HCT116 (cell line): ENCODE results near the gene COL26A1. TPM values are rescaled to one million over a fixed set of nuclear protein-coding genes. Genes with fewer than 3 reads are reported as not detected.

Experiments used
- ATAC-seq: fragments of 200-7000 bp; cut with Tn5 transposase; 2 replicates; pipeline ENCODE4 v1.9.1; 2020; ENCODE audit warnings: mild to moderate bottlenecking, moderate library complexity
- BruUV-seq: library from RNA; stranded (reverse); fragments of 400-500 nt; replicated peaks from 2 replicates; lab custom pipeline; 2021; lab: Mats Ljungman, UMichigan
- CTCF ChIA-PET: fragments of 300-600 bp; sonication (Branson Sonifier 250); formaldehyde crosslinking; loops from one replicate; lab custom pipeline; 2021; ENCODE audit warnings: antibody characterized with exemption; lab: Charles Lee
- POLR2A ChIA-PET: fragments of 300-600, 350-600 bp; sonication (Branson Sonifier 250); formaldehyde crosslinking; loops from one replicate; lab custom pipeline; 2021; ENCODE audit warnings: antibody characterized with exemption; lab: Charles Lee
- RAD21 ChIA-PET, 2 experiments: fragments of 300-600 bp; sonication (Branson Sonifier 250); formaldehyde crosslinking; loops; one replicate each; lab custom pipeline; 2023; ENCODE audit warnings: low total read pairs in 2 of 2; ENCODE audit not compliant: uncharacterized antibody in 2 of 2, unreplicated experiment in 2 of 2, low non-redundant PET in 1 of 2; lab: Charles Lee
- DNase-seq: peaks from one replicate; pipeline ENCODE4 v3.0.0-alpha.2; 2010; ENCODE audit warnings: low read depth, low spot score
- H2AFZ ChIP-seq: fragments of 200-600 bp; shearing (Covaris generic), sonication (generic); 2 replicates; pipeline ENCODE4 v1.6.1; 2017; ENCODE audit warnings: low read depth, mixed run types, mixed read lengths, antibody characterized with exemption, low read length; ENCODE audit not compliant: poor library complexity, severe bottlenecking
- H3K27ac ChIP-seq: 2 replicates; pipeline ENCODE4 v1.5.1; 2012; ENCODE audit warnings: low read depth, low read length
- H3K27me3 ChIP-seq: fragments of 200-600 bp; sonication (generic); 2 replicates; pipeline ENCODE4 v1.6.1; 2016; ENCODE audit warnings: mixed run types, low read length, mixed read lengths; ENCODE audit not compliant: insufficient read depth
- H3K36me3 ChIP-seq, 2 experiments: fragments of 200-500 bp in 1 of 2; fragments of 200-600 bp in 1 of 2; sonication (Bioruptor generic) in 1 of 2; sonication (generic) in 1 of 2; 2 replicates each; pipeline versions ENCODE4 v1.5.1 to v1.6.1; 2014 to 2016; ENCODE audit warnings: low read length in 2 of 2, inconsistent platforms in 1 of 2, mixed read lengths in 1 of 2, mixed run types in 1 of 2; ENCODE audit not compliant: insufficient read depth in 2 of 2, control insufficient read depth in 1 of 2
- H3K4me1 ChIP-seq, 2 experiments: fragments of 200-600 bp in 1 of 2; sonication (generic) in 1 of 2; 2 replicates each; pipeline versions ENCODE4 v1.5.1 to v1.6.1; 2012 to 2017; ENCODE audit warnings: low read length in 2 of 2, inconsistent platforms in 1 of 2, mild to moderate bottlenecking in 1 of 2, mixed read lengths in 1 of 2, mixed run types in 1 of 2, moderate library complexity in 1 of 2; ENCODE audit not compliant: insufficient read depth in 2 of 2, control insufficient read depth in 1 of 2
- H3K4me2 ChIP-seq: fragments of 200-600 bp; sonication (generic); 2 replicates; pipeline ENCODE4 v1.6.1; 2017; ENCODE audit warnings: mixed run types, low read length, mixed read lengths
- H3K4me3 ChIP-seq, 2 experiments: fragments of 200-600 bp in 1 of 2; sonication (generic) in 1 of 2; replicated peaks in 1 of 2; 2 replicates each; pipeline ENCODE4 v1.5.1; 2011 to 2016; ENCODE audit warnings: low read length in 2 of 2, control low read depth in 1 of 2, low read depth in 1 of 2, mild to moderate bottlenecking in 1 of 2, mixed read lengths in 1 of 2, mixed run types in 1 of 2
- H3K79me2 ChIP-seq: fragments of 200-600 bp; sonication (generic); 2 replicates; pipeline ENCODE4 v1.6.1; 2017; ENCODE audit warnings: mild to moderate bottlenecking, mixed run types, low read length, moderate library complexity, mixed read lengths; ENCODE audit not compliant: insufficient read depth
- H3K9ac ChIP-seq: fragments of 200-600 bp; sonication (generic); 2 replicates; pipeline ENCODE4 v1.6.1; 2016; ENCODE audit warnings: low read length, mixed read lengths
- H3K9me2 ChIP-seq: fragments of 200-600 bp; sonication (generic), shearing (Covaris generic); 2 replicates; pipeline ENCODE4 v1.6.1; 2017; ENCODE audit warnings: mixed run types, mild to moderate bottlenecking, moderate library complexity; ENCODE audit not compliant: insufficient read depth
- H3K9me3 ChIP-seq, 2 experiments: fragments of 200-500 bp in 1 of 2; fragments of 200-600 bp in 1 of 2; sonication (Bioruptor generic) in 1 of 2; sonication (generic) in 1 of 2; 2 replicates each; pipeline ENCODE4 v1.6.1; 2014 to 2017; ENCODE audit warnings: low read length in 2 of 2, mixed read lengths in 2 of 2, inconsistent platforms in 1 of 2, low read depth in 1 of 2, mild to moderate bottlenecking in 1 of 2, mixed run types in 1 of 2, moderate library complexity in 1 of 2; ENCODE audit not compliant: control insufficient read depth in 1 of 2, insufficient read depth in 1 of 2
- H4K20me1 ChIP-seq: fragments of 200-600 bp; sonication (generic), shearing (Covaris generic); 2 replicates; pipeline ENCODE4 v1.6.1; 2017; ENCODE audit warnings: mixed run types, mild to moderate bottlenecking, moderate library complexity; ENCODE audit not compliant: insufficient read depth
- CBX3 ChIP-seq: IDR thresholded peaks from 2 replicates; pipeline ENCODE4 v1.6.1; 2012; ENCODE audit warnings: low read depth
- CEBPB ChIP-seq: IDR thresholded peaks from 2 replicates; pipeline ENCODE4 v1.6.1; 2012; ENCODE audit warnings: low read depth
- EGR1 ChIP-seq: IDR thresholded peaks from 2 replicates; pipeline ENCODE4 v1.6.1; 2012; ENCODE audit warnings: low read depth
- ELF1 ChIP-seq: IDR thresholded peaks from 2 replicates; pipeline ENCODE4 v1.6.1; 2012; ENCODE audit warnings: low read depth, borderline replicate concordance
- EZH2phosphoT487 ChIP-seq: fragments of 200-600 bp; IDR thresholded peaks from 2 replicates; pipeline ENCODE4 v1.6.1; 2018; ENCODE audit warnings: antibody characterized with exemption, borderline replicate concordance
- FOSL1 ChIP-seq: IDR thresholded peaks from 2 replicates; pipeline ENCODE4 v1.6.1; 2012; ENCODE audit warnings: low read depth
- JUND ChIP-seq: IDR thresholded peaks from 2 replicates; pipeline ENCODE4 v1.6.1; 2012
- POLR2A ChIP-seq: IDR thresholded peaks from 2 replicates; pipeline ENCODE4 v1.7.0; 2011; ENCODE audit warnings: borderline replicate concordance; ENCODE audit not compliant: insufficient read depth, insufficient read length; ENCODE audit errors: extremely low read depth
- POLR2AphosphoS5 ChIP-seq: IDR thresholded peaks from 2 replicates; pipeline ENCODE4 v1.6.1; 2011; ENCODE audit warnings: mild to moderate bottlenecking, low read depth, low read length, moderate library complexity
- SIN3A ChIP-seq: IDR thresholded peaks from 2 replicates; pipeline ENCODE4 v1.6.1; 2012; ENCODE audit warnings: low read depth
- SP1 ChIP-seq: IDR thresholded peaks from 2 replicates; pipeline ENCODE4 v1.6.1; 2012; ENCODE audit warnings: low read depth
- SRF ChIP-seq: IDR thresholded peaks from 2 replicates; pipeline ENCODE4 v1.6.1; 2012; ENCODE audit warnings: low read depth
- YY1 ChIP-seq: IDR thresholded peaks from 2 replicates; pipeline ENCODE4 v1.6.1; 2011; ENCODE audit warnings: low read length, low read depth, moderate library complexity, mild to moderate bottlenecking; ENCODE audit not compliant: insufficient replicate concordance; ENCODE audit errors: extremely low read depth
- ZFX ChIP-seq: fragments of 450-650 bp; IDR thresholded peaks from 2 replicates; pipeline ENCODE4 v1.6.1; 2017
- intact Hi-C: fragments of 100-400 bp; cut with micrococcal nuclease; formaldehyde crosslinking; loops from 2 replicates; pipeline ENCODE4 v1.10.0; 2022
- total RNA-seq: library from RNA; stranded (reverse); gene quantifications from one replicate; pipeline ENCODE4 v1.2.1, GENCODE V29; 2021; ENCODE audit not compliant: unreplicated experiment
- TF ChIP-seq, protein P1 (sequence below): IDR thresholded peaks from 2 replicates; pipeline ENCODE4 v1.6.1; 2012
- TF ChIP-seq, protein P2 (sequence below): IDR thresholded peaks from 2 replicates; pipeline ENCODE4 v1.6.1; 2011; ENCODE audit warnings: mild to moderate bottlenecking, low read length, moderate library complexity; ENCODE audit not compliant: insufficient replicate concordance; ENCODE audit errors: extremely low read depth

COL26A1 gene
- total RNA-seq, 1 experiment from 2014 or later, result 0.27 TPM

DNA sequence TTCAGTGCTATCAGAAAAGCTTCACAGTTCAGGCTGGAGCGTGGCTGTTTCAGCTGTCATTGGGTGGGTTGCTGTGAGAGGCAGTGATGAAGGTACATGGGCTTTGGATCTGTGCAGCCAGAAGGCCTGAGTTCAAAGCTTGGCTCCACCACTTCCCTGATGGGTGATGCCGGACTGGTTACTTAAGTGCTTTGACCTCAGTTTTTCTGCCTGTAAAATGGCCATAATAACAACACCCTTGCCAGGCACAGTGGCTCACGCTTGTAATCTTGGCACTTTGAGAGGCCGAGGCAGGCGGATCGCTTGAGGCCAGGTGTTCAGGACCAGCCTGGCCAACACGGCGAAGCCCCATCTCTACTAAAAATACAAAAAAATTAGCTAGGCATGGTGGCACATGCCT lies 30.6 kb upstream of the COL26A1 start:
- intact Hi-C loops, result no loop called here
- ATAC-seq (no peak), DNase-seq (no peak)
- Histone ChIP-seq H3K27me3 (no peaks in the 10 kb centered on the region), H3K27ac (no peak overlapping the region), H3K9me2 (no peaks in the 10 kb centered on the region), H3K79me2 (no peaks in the 10 kb centered on the region), H3K9me3 (no peaks in the 10 kb centered on the region), H3K4me2 (no peak overlapping the region), H4K20me1 (no peaks in the 10 kb centered on the region), H3K4me1 (no peaks in the 10 kb centered on the region), H3K9ac (no peak overlapping the region), H3K36me3 (no peaks in the 10 kb centered on the region), H2AFZ (no peak overlapping the region), H3K4me3 (no peak overlapping the region)
- CTCF ChIA-PET, result no interaction called here
- TF ChIP-seq JUND (no peak), SIN3A (no peak), CEBPB (no peak), POLR2A (no peak), EZH2phosphoT487 (no peak), ELF1 (no peak)
- TF ChIP-seq, protein P1, sequence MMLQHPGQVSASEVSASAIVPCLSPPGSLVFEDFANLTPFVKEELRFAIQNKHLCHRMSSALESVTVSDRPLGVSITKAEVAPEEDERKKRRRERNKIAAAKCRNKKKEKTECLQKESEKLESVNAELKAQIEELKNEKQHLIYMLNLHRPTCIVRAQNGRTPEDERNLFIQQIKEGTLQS, result no peak
- BruUV-seq, result no TSS peak
- POLR2A ChIA-PET, result no interaction called here
- RAD21 ChIA-PET, result no interaction called here

DNA sequence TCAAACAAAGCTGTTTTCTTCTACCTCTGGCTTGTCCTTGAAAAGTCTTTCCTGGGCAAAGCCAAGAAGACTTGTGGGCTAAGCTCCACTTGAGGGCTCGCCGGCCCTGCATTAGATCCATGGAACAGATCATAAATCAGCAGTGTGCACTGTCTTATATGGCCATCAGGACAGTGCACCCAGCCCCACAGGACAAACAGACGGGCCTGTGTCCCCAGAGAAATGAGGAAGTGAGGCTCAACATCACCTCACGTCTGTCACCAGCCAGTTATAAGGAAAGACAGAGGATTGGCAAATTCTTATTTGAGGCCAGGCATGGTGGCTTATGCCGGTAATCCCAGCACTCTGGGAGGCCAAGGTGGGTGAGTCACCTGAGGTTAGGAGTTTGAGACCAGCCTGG lies 28.8 kb upstream of the COL26A1 start:
- RAD21 ChIA-PET, result no interaction called here
- no peak overlapping the region for H3K4me3 ChIP-seq
- TF ChIP-seq SRF (no peak), FOSL1 (no peak), YY1 (no peak), JUND (no peak), CBX3 (no peak), ELF1 (no peak), ZFX (no peak), EGR1 (no peak), POLR2AphosphoS5 (no peak), SP1 (no peak)
- TF ChIP-seq, protein P2, sequence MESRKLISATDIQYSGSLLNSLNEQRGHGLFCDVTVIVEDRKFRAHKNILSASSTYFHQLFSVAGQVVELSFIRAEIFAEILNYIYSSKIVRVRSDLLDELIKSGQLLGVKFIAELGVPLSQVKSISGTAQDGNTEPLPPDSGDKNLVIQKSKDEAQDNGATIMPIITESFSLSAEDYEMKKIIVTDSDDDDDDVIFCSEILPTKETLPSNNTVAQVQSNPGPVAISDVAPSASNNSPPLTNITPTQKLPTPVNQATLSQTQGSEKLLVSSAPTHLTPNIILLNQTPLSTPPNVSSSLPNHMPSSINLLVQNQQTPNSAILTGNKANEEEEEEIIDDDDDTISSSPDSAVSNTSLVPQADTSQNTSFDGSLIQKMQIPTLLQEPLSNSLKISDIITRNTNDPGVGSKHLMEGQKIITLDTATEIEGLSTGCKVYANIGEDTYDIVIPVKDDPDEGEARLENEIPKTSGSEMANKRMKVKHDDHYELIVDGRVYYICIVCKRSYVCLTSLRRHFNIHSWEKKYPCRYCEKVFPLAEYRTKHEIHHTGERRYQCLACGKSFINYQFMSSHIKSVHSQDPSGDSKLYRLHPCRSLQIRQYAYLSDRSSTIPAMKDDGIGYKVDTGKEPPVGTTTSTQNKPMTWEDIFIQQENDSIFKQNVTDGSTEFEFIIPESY, result no peak
- intact Hi-C loops, result no loop called here
- CTCF ChIA-PET, result no interaction called here
- H3K9me2 ChIP-seq, result no peaks in the 10 kb centered on the region
- DNase-seq (no peak), ATAC-seq (no peak)
- no peaks in the 10 kb centered on the region for H4K20me1 ChIP-seq
- H3K4me2 ChIP-seq, result no peak overlapping the region
- H2AFZ ChIP-seq, result no peak overlapping the region
- no TSS peak for BruUV-seq
- no peaks in the 10 kb centered on the region for H3K79me2 ChIP-seq
- no peak overlapping the region for H3K9ac ChIP-seq
- H3K9me3 ChIP-seq, result no peaks in the 10 kb centered on the region
- no peaks in the 10 kb centered on the region for H3K27me3 ChIP-seq
- POLR2A ChIA-PET, result no interaction called here
- H3K27ac ChIP-seq, result no peak overlapping the region
- H3K36me3 ChIP-seq, result no peaks in the 10 kb centered on the region
- no peaks in the 10 kb centered on the region for H3K4me1 ChIP-seq
